K562 (cell line): ENCODE measurements around the gene SNRPA. TPM values are rescaled to one million over a fixed set of nuclear protein-coding genes. Genes with fewer than 3 reads are reported as not detected.

ENCODE experiments used
- ARID4B ChIP-seq: sonication (generic); formaldehyde crosslinking; IDR thresholded peaks from 2 replicates; pipeline ENCODE4 v1.8.0; 2022; ENCODE audit warnings: mild to moderate bottlenecking, missing genetic modification reagents
- CREB5 ChIP-seq: fragments of 250-450 bp; sonication (Bioruptor Pico); IDR thresholded peaks from 2 replicates; pipeline ENCODE4 v1.5.0; 2020; ENCODE audit warnings: mild to moderate bottlenecking
- KAT2B ChIP-seq: IDR thresholded peaks from one replicate; pipeline ENCODE4 v1.6.1; 2012; ENCODE audit warnings: low read depth, mild to moderate bottlenecking, control low read depth, inconsistent platforms, low read length, moderate library complexity
- LEF1 ChIP-seq: fragments of 450-650 bp; IDR thresholded peaks from 2 replicates; pipeline ENCODE4 v1.6.1; 2016; ENCODE audit warnings: mild to moderate bottlenecking
- MAFK ChIP-seq: IDR thresholded peaks from 2 replicates; pipeline ENCODE4 v1.6.1; 2011; ENCODE audit warnings: low read length, improper control_type of control experiment
- NR2F6 ChIP-seq: fragments of 450-650 bp; formaldehyde crosslinking; IDR thresholded peaks from 2 replicates; pipeline ENCODE4 v1.4.0; 2020; ENCODE audit warnings: mild to moderate bottlenecking
- PCBP2 ChIP-seq: fragments of 200-400 bp; formaldehyde crosslinking; IDR thresholded peaks from 2 replicates; pipeline ENCODE4 v1.6.1; 2018; ENCODE audit warnings: low read length, low read depth, mild to moderate bottlenecking, moderate library complexity; ENCODE audit not compliant: poor library complexity, severe bottlenecking
- PHF20 ChIP-seq: fragments of 450-650 bp; IDR thresholded peaks from 2 replicates; pipeline ENCODE4 v1.6.1; 2018; ENCODE audit not compliant: partially characterized antibody
- PHTF2 ChIP-seq: fragments of 250-450 bp; sonication (Bioruptor Pico); IDR thresholded peaks from 2 replicates; pipeline ENCODE4 v1.5.0; 2021; ENCODE audit warnings: mild to moderate bottlenecking
- RFX7 ChIP-seq: fragments of 250-450 bp; sonication (Bioruptor Pico); IDR thresholded peaks from 2 replicates; pipeline ENCODE4 v1.5.1; 2021; ENCODE audit warnings: mild to moderate bottlenecking
- RNF219 ChIP-seq: fragments of 250-450 bp; sonication (Bioruptor Pico); IDR thresholded peaks from 2 replicates; pipeline ENCODE4 v1.5.0; 2022; ENCODE audit warnings: mild to moderate bottlenecking
- THAP12 ChIP-seq: fragments of 250-450 bp; sonication (Bioruptor Pico); IDR thresholded peaks from 2 replicates; pipeline ENCODE4 v1.9.0; 2021; ENCODE audit warnings: mild to moderate bottlenecking, inconsistent platforms
- ZC3H4 ChIP-seq: sonication (generic); formaldehyde crosslinking; IDR thresholded peaks from 2 replicates; pipeline ENCODE4 v1.9.0; 2021; ENCODE audit warnings: missing genetic modification reagents, borderline replicate concordance
- ZNF224 ChIP-seq: sonication (generic); formaldehyde crosslinking; IDR thresholded peaks from 2 replicates; pipeline ENCODE4 v1.8.0; 2022; ENCODE audit warnings: mild to moderate bottlenecking, missing genetic modification reagents
- ZNF23 ChIP-seq: fragments of 250-450 bp; sonication (Bioruptor Pico); IDR thresholded peaks from 2 replicates; pipeline ENCODE4 v1.4.0; 2020; ENCODE audit warnings: mild to moderate bottlenecking
- ZNF263 ChIP-seq: sonication (generic); formaldehyde crosslinking; IDR thresholded peaks from 2 replicates; pipeline ENCODE4 v1.8.0; 2022; ENCODE audit warnings: mild to moderate bottlenecking, missing genetic modification reagents, borderline replicate concordance
- ZNF511 ChIP-seq: sonication (generic); formaldehyde crosslinking; IDR thresholded peaks from 2 replicates; pipeline ENCODE4 v1.8.0; 2022; ENCODE audit warnings: mild to moderate bottlenecking, missing genetic modification reagents
- polyA plus RNA-seq, 8 experiments: library from polyadenylated mRNA; depleted of rRNA in 4 of 8; stranded (reverse) in 5 of 8; unstranded in 3 of 8; fragments of >200 nt; fragmentation: Nextera tagmentation in 2 of 8; fragmentation: Illumina TruSeq in 1 of 8; extraction: Ambion mirVana in 2 of 8; extraction: Trizol in 1 of 8; gene quantifications; 2 replicates each; pipeline versions ENCODE4 v1.2.1 to v1.2.3, GENCODE V29; 2011 to 2014; ENCODE audit warnings: inconsistent platforms in 1 of 8, missing spikeins in 1 of 8
- total RNA-seq, 7 experiments: library from RNA; depleted of rRNA in 6 of 7; stranded (reverse); fragments of >200 nt in 6 of 7; fragmentation: Illumina TruSeq in 2 of 7; extraction: Trizol in 2 of 7; gene quantifications; 2 replicates each; pipeline versions ENCODE4 v1.2.1 to v1.2.3, GENCODE V29; 2011 to 2021; ENCODE audit warnings: low replicate concordance in 1 of 7

The SNRPA gene
- total and polyA plus RNA-seq, 9 of the 15 experiments (the other 6 are each of a cell fraction or from before 2014, with no cell fraction given), result 16.3 to 311 (median 193) TPM

GRCh38 chr19:40716482-40717324 is 34.3 kb upstream of the SNRPA start, which contains the start of the genes COQ8B and ITPKC (continued):
- TF ChIP-seq ARID4B (peak; percentile 95), PHF20 (no peak), THAP12 (no peak), NR2F6 (CRISPR knock-in tag) (no peak), ZNF263 (CRISPR knock-in tag) (peak; percentile 58; the same call in 1 of the 2 replicates), ZNF23 (CRISPR knock-in tag) (no peak), ZNF224 (no peak), LEF1 (no peak), PCBP2 (no peak), RFX7 (CRISPR knock-in tag) (no peak), ZC3H4 (CRISPR knock-in tag) (no peak), MAFK (no peak), KAT2B (no peak), PHTF2 (CRISPR knock-in tag) (no peak), CREB5 (CRISPR knock-in tag) (no peak), RNF219 (CRISPR knock-in tag) (no peak), ZNF511 (CRISPR knock-in tag) (no peak)
